Activated CD4-positive, alpha-beta T cell treated with anti-CD3 and anti-CD28 coated beads, Interleukin-2, amount 50 U/mL, for 24 hours (primary cell): ENCODE measurements around the gene C6orf62.
A peak's percentile ranks its signal among the peaks of the same experiment; 100 is the strongest.
"Not testable (repeated sequence)": the region's sequence is repeated elsewhere in the genome, so short reads cannot be mapped to it uniquely, and the experiment has no call there.

ENCODE experiments used
- DNase-seq, 2 donors: peaks; one replicate each; pipeline ENCODE4 v3.0.0-alpha.2; 2020; ENCODE audit warnings: low read depth in 1 of 2, low spot score in 1 of 2

The C6orf62 gene

GRCh38 chr6:24702720-24703282, 16.2 kb downstream of the C6orf62 start:
- DNase-seq: no peak

- no peak for DNase-seq
These were observed 19.2 kb downstream of the C6orf62 start for GRCh38 chr6:24699521-24700359.

GRCh38 chr6:24696097-24696496, 22.9 kb downstream of the C6orf62 start:
- no peak for DNase-seq

GRCh38 chr6:24695635-24696034, 23.3 kb downstream of the C6orf62 start:
- peak in 1 of 2 donors; percentile 11 for DNase-seq

GRCh38 chr6:24694198-24694597, 24.8 kb downstream of the C6orf62 start:
- DNase-seq: no peak

- DNase-seq: no peak
These were observed 25.9 kb downstream of the C6orf62 start for GRCh38 chr6:24692848-24693592.

GRCh38 chr6:24692415-24692814, 26.5 kb downstream of the C6orf62 start:
- no peak for DNase-seq

GRCh38 chr6:24692003-24692402, 27.0 kb downstream of the C6orf62 start:
- no peak for DNase-seq

- no peak for DNase-seq
These were observed 27.4 kb downstream of the C6orf62 start for GRCh38 chr6:24691550-24691949.

- no peak for DNase-seq
These were observed 28.4 kb downstream of the C6orf62 start for GRCh38 chr6:24690593-24690992.

- DNase-seq: no peak
These were observed 29.0 kb downstream of the C6orf62 start for GRCh38 chr6:24689964-24690363.

GRCh38 chr6:24686946-24687345, 32.0 kb downstream of the C6orf62 start:
- no peak for DNase-seq

- DNase-seq: no peak
These were observed 32.5 kb downstream of the C6orf62 start for GRCh38 chr6:24686408-24686807.

- no peak for DNase-seq
These were observed 35.4 kb downstream of the C6orf62 start for GRCh38 chr6:24683297-24684296.

- no peak for DNase-seq
These were observed 38.4 kb downstream of the C6orf62 start for GRCh38 chr6:24680582-24680981.

GRCh38 chr6:24678792-24679352, 40.1 kb downstream of the C6orf62 start:
- not testable (repeated sequence) for DNase-seq

GRCh38 chr6:24673625-24674024, 45.3 kb downstream of the C6orf62 start:
- DNase-seq: no peak

- DNase-seq: no peak
These were observed 46.3 kb downstream of the C6orf62 start for GRCh38 chr6:24672620-24673182.

- not testable (repeated sequence) for DNase-seq
These were observed 47.9 kb downstream of the C6orf62 start for GRCh38 chr6:24671077-24671476.

- not testable (repeated sequence) for DNase-seq
These were observed 48.5 kb downstream of the C6orf62 start for GRCh38 chr6:24670492-24670891.
